ENCODE measurements around the gene CDH22. TPM values are rescaled to one million over a fixed set of nuclear protein-coding genes. Genes with fewer than 3 reads are reported as not detected.

CDH22 gene
- total RNA-seq, 1 donor from 2014 or later = 0.14 TPM

GRCh38 chr20:46279103-46279502 is 29.2 kb downstream of the CDH22 start:
- no peaks in the 10 kb centered on the region for H3K36me3 Mint-ChIP-seq (ENCODE audit: insufficient read depth)
- TF ChIP-seq, protein P1, sequence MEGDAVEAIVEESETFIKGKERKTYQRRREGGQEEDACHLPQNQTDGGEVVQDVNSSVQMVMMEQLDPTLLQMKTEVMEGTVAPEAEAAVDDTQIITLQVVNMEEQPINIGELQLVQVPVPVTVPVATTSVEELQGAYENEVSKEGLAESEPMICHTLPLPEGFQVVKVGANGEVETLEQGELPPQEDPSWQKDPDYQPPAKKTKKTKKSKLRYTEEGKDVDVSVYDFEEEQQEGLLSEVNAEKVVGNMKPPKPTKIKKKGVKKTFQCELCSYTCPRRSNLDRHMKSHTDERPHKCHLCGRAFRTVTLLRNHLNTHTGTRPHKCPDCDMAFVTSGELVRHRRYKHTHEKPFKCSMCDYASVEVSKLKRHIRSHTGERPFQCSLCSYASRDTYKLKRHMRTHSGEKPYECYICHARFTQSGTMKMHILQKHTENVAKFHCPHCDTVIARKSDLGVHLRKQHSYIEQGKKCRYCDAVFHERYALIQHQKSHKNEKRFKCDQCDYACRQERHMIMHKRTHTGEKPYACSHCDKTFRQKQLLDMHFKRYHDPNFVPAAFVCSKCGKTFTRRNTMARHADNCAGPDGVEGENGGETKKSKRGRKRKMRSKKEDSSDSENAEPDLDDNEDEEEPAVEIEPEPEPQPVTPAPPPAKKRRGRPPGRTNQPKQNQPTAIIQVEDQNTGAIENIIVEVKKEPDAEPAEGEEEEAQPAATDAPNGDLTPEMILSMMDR (IDR thresholded peaks at IDR 0.05; ENCODE audit: unreplicated experiment) = no peak
- no peak overlapping the region for H3K4me3 Mint-ChIP-seq (ENCODE audit: low read depth)
- no peaks in the 10 kb centered on the region for H3K4me1 Mint-ChIP-seq (ENCODE audit: low read depth)
- no peaks in the 10 kb centered on the region for H3K9me3 Mint-ChIP-seq (ENCODE audit: low read depth)
- H3K27me3 Mint-ChIP-seq = peaks cover 48% of the 10 kb centered on the region
- no peak for DNase-seq (ENCODE audit: low spot score, unreplicated experiment)
- H3K27ac Mint-ChIP-seq = no peak overlapping the region

DNA sequence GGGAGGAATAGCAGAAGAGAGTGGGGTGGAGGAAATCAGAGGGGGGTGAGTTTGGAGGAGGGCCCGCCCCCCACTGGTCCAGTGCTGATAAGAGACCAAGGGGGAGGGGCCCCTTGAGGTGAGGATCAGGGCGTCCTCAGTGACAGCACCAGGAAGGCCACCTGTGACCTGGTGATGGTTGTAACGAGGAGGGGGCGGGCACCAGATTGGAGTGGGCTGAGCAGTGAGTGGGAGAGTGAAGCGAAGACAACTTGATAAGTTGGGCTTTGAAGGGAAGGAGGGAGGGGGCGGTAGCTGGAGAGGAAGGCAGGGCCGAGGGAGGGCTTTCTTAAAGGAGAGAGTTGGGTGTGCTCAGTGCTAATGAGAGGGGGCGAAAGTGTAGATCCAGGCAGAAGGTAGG is 30.7 kb downstream of the CDH22 start:
- Mint-ChIP-seq H3K9me3 (ENCODE audit: low read depth) (no peaks in the 10 kb centered on the region), H3K4me3 (ENCODE audit: low read depth) (no peak overlapping the region), H3K27ac (no peak overlapping the region), H3K27me3 (peaks cover 37% of the 10 kb centered on the region), H3K36me3 (ENCODE audit: insufficient read depth) (no peaks in the 10 kb centered on the region), H3K4me1 (ENCODE audit: low read depth) (no peaks in the 10 kb centered on the region)
- DNase-seq (ENCODE audit: low spot score, unreplicated experiment) = no peak
- TF ChIP-seq, protein P1 (IDR thresholded peaks at IDR 0.05; ENCODE audit: unreplicated experiment) = no peak

GRCh38 chr20:46276531-46276930 is 31.8 kb downstream of the CDH22 start:
- Mint-ChIP-seq H3K27ac (no peak overlapping the region), H3K27me3 (peaks cover 39% of the 10 kb centered on the region), H3K4me3 (ENCODE audit: low read depth) (no peak overlapping the region), H3K4me1 (ENCODE audit: low read depth) (no peaks in the 10 kb centered on the region), H3K36me3 (ENCODE audit: insufficient read depth) (no peaks in the 10 kb centered on the region), H3K9me3 (ENCODE audit: low read depth) (no peaks in the 10 kb centered on the region)
- TF ChIP-seq, protein P1 (IDR thresholded peaks at IDR 0.05; ENCODE audit: unreplicated experiment) = no peak
- no peak for DNase-seq (ENCODE audit: low spot score, unreplicated experiment)

DNA sequence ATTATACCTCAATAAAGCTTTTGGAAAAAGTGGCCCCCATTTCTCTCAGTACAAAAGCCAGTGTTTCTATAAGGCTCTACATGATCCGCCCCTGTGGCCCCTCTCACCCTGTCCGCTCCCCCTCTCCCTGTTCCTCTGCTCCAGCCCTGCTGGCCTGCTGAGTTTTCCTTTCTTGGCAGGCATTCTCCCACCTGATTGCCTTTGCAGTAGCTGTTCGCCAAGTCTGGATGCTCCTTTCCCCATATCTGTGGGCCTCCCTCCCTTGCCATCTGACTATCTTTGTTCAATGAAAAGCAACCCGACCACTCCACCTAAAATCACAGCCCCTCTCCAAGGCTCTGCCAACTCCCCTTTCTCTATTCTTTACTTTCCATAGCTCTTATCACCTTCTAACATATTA is 33.2 kb downstream of the CDH22 start:
- no peak overlapping the region for H3K4me3 Mint-ChIP-seq (ENCODE audit: low read depth)
- no peak for DNase-seq (ENCODE audit: low spot score, unreplicated experiment)
- H3K4me1 Mint-ChIP-seq (ENCODE audit: low read depth) = no peaks in the 10 kb centered on the region
- H3K27ac Mint-ChIP-seq = no peak overlapping the region
- H3K9me3 Mint-ChIP-seq (ENCODE audit: low read depth) = no peaks in the 10 kb centered on the region
- no peaks in the 10 kb centered on the region for H3K36me3 Mint-ChIP-seq (ENCODE audit: insufficient read depth)
- TF ChIP-seq, protein P1 (IDR thresholded peaks at IDR 0.05; ENCODE audit: unreplicated experiment) = no peak
- H3K27me3 Mint-ChIP-seq = peaks cover 39% of the 10 kb centered on the region

DNA sequence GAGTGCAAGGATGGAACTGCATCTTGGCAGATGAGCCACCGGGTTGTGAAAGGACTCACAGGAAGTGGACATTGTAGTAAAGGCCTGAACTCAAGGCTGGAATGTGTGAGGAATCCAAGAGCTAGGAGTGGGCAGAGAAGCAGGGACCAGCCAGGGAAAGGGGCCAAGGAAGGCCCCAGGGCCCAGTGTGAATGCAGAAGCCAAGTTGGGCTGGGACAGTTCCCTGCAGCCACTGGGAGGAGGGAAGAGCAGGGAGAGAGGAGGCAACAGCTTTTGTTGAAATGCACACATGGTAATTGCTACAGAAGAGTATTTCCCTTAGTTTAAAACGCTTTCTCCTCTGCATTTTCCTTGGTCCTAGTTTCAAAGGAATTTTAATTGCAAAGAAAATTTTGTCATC is 34.6 kb downstream of the CDH22 start:
- Mint-ChIP-seq H3K4me3 (ENCODE audit: low read depth) (no peak overlapping the region), H3K4me1 (ENCODE audit: low read depth) (no peaks in the 10 kb centered on the region), H3K27me3 (peaks cover 47% of the 10 kb centered on the region), H3K36me3 (ENCODE audit: insufficient read depth) (no peaks in the 10 kb centered on the region), H3K9me3 (ENCODE audit: low read depth) (no peaks in the 10 kb centered on the region), H3K27ac (no peak overlapping the region)
- TF ChIP-seq, protein P1 (IDR thresholded peaks at IDR 0.05; ENCODE audit: unreplicated experiment) = no peak
- DNase-seq (ENCODE audit: low spot score, unreplicated experiment) = no peak

Measured in progenitor cell of endocrine pancreas (in vitro differentiated cells).